ENCODE results near the gene SMARCA4.

DNA sequence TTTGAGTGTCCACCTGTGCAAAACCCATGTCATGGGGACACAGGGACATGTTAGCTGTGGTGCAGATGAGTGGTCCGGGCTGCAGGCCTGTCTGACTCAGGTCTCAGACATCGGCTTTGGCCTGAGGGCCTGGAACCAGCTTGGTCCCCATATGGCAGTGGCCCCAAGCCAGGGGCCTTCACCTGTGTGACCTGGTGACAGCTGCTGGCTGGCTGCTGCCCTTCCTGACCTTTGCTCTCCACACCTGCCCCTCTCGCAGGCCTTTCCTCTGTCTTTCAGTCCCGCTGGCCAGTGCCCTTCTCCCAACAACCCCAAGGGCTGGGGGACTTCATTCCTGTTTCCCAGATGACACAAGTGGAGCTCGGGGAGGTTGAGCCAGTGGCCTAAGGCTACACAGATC lies 105.5 kb downstream of the SMARCA4 start:
- TF ChIP-seq POLR2AphosphoS5 (IDR thresholded peaks at IDR 0.05; ENCODE audit: low read depth, low read length) (no peak), POLR2A (IDR thresholded peaks at IDR 0.05; ENCODE audit: low read depth, low read length) (no peak)
